HepG2 (cell line): ENCODE results near the gene MICAL1. TPM values are rescaled to one million over a fixed set of nuclear protein-coding genes. Genes with fewer than 3 reads are reported as not detected.

Experiments
- ATF7-NPFF ChIP-seq: sonication (generic); formaldehyde crosslinking; IDR thresholded peaks from 2 replicates; pipeline ENCODE4 v1.8.1; 2023; ENCODE audit warnings: mild to moderate bottlenecking, low read depth, missing genetic modification reagents, moderate library complexity
- EHMT2 ChIP-seq: fragments of 200-600 bp; sonication (generic); IDR thresholded peaks from 2 replicates; pipeline ENCODE4 v1.7.0; 2017; ENCODE audit warnings: antibody characterized with exemption, low read depth, low read length, borderline replicate concordance
- FOXO1 ChIP-seq: sonication (generic); formaldehyde crosslinking; IDR thresholded peaks from 2 replicates; pipeline ENCODE4 v1.4.0; 2020; ENCODE audit warnings: missing genetic modification reagents
- JARID2 ChIP-seq: sonication (generic); formaldehyde crosslinking; IDR thresholded peaks from 2 replicates; pipeline ENCODE4 v1.8.1; 2023; ENCODE audit warnings: missing genetic modification reagents, inconsistent platforms; ENCODE audit not compliant: insufficient replicate concordance
- JUN ChIP-seq: sonication (generic); formaldehyde crosslinking; IDR thresholded peaks from 2 replicates; pipeline ENCODE4 v1.4.0; 2020; ENCODE audit warnings: mild to moderate bottlenecking, missing genetic modification reagents
- KDM2A ChIP-seq: sonication (generic); formaldehyde crosslinking; IDR thresholded peaks from 2 replicates; pipeline ENCODE4 v1.4.0; 2020; ENCODE audit warnings: low read depth, missing genetic modification reagents, borderline replicate concordance
- KDM4B ChIP-seq: sonication (generic); formaldehyde crosslinking; IDR thresholded peaks from 2 replicates; pipeline ENCODE4 v1.4.0; 2020; ENCODE audit warnings: missing genetic modification reagents
- MXI1 ChIP-seq: IDR thresholded peaks from 3 replicates; pipeline ENCODE4 v1.6.1; 2012; ENCODE audit warnings: low read depth, low read length, inconsistent platforms, borderline replicate concordance
- NR1H2 ChIP-seq: sonication (generic); formaldehyde crosslinking; IDR thresholded peaks from 2 replicates; pipeline ENCODE4 v1.8.1; 2022; ENCODE audit warnings: low read depth, missing genetic modification reagents, borderline replicate concordance
- NR2C2 ChIP-seq: sonication (generic); formaldehyde crosslinking; IDR thresholded peaks from 2 replicates; pipeline ENCODE4 v1.4.0; 2020; ENCODE audit warnings: missing genetic modification reagents, mild to moderate bottlenecking, moderate library complexity, borderline replicate concordance
- RAD21 ChIP-seq: fragments of 450-650 bp; formaldehyde crosslinking; IDR thresholded peaks from 2 replicates; pipeline ENCODE4 v1.5.0; 2020; ENCODE audit warnings: mild to moderate bottlenecking
- RAD51 ChIP-seq: fragments of 450-650 bp; IDR thresholded peaks from 2 replicates; pipeline ENCODE4 v1.6.1; 2016; ENCODE audit warnings: borderline replicate concordance
- SAFB2 ChIP-seq: sonication (generic); formaldehyde crosslinking; IDR thresholded peaks from 2 replicates; pipeline ENCODE4 v1.5.1; 2020; ENCODE audit warnings: missing genetic modification reagents, low read depth, mild to moderate bottlenecking, borderline replicate concordance
- TBX2 ChIP-seq: sonication (generic); formaldehyde crosslinking; IDR thresholded peaks from 2 replicates; pipeline ENCODE4 v1.5.0; 2020; ENCODE audit warnings: missing genetic modification reagents, mild to moderate bottlenecking, borderline replicate concordance
- ZFP36 ChIP-seq: fragments of 150-350 bp; IDR thresholded peaks from 2 replicates; pipeline ENCODE4 v1.6.1; 2018; ENCODE audit warnings: borderline replicate concordance, low read length, low read depth; ENCODE audit not compliant: partially characterized antibody
- ZNF101 ChIP-seq: sonication (generic); formaldehyde crosslinking; IDR thresholded peaks from 2 replicates; pipeline ENCODE4 v1.4.0; 2020; ENCODE audit warnings: mild to moderate bottlenecking, low read depth, missing genetic modification reagents, borderline replicate concordance
- ZNF446 ChIP-seq: sonication (generic); formaldehyde crosslinking; IDR thresholded peaks from 2 replicates; pipeline ENCODE4 v1.5.0; 2020; ENCODE audit warnings: mild to moderate bottlenecking, missing genetic modification reagents
- ZNF501 ChIP-seq: sonication (generic); formaldehyde crosslinking; IDR thresholded peaks from 2 replicates; pipeline ENCODE4 v1.5.1; 2020; ENCODE audit warnings: mild to moderate bottlenecking, moderate library complexity, missing genetic modification reagents
- ZNF562 ChIP-seq: sonication (generic); formaldehyde crosslinking; IDR thresholded peaks from 2 replicates; pipeline ENCODE4 v1.8.0; 2022; ENCODE audit warnings: missing genetic modification reagents, borderline replicate concordance
- ZNF569 ChIP-seq: sonication (generic); formaldehyde crosslinking; IDR thresholded peaks from 2 replicates; pipeline ENCODE4 v1.5.0; 2020; ENCODE audit warnings: mild to moderate bottlenecking, missing genetic modification reagents, moderate library complexity, borderline replicate concordance
- ZNF607 ChIP-seq: sonication (generic); formaldehyde crosslinking; IDR thresholded peaks from 2 replicates; pipeline ENCODE4 v1.5.1; 2020; ENCODE audit warnings: missing genetic modification reagents, mild to moderate bottlenecking, borderline replicate concordance
- ZNF614 ChIP-seq: IDR thresholded peaks from 2 replicates; pipeline ENCODE4 v1.6.1; 2018; ENCODE audit warnings: missing biosample characterization, missing genetic modification reagents, inconsistent platforms, borderline replicate concordance
- ZNF776 ChIP-seq: sonication (generic); formaldehyde crosslinking; IDR thresholded peaks from 2 replicates; pipeline ENCODE4 v1.4.0; 2020; ENCODE audit warnings: mild to moderate bottlenecking, missing genetic modification reagents
- ZNF790 ChIP-seq: sonication (generic); formaldehyde crosslinking; IDR thresholded peaks from 2 replicates; pipeline ENCODE4 v1.8.0; 2022; ENCODE audit warnings: missing genetic modification reagents, mild to moderate bottlenecking, borderline replicate concordance
- polyA plus RNA-seq, 8 experiments: library from polyadenylated mRNA; depleted of rRNA in 3 of 8; stranded (reverse) in 7 of 8; unstranded in 1 of 8; fragments of >200 nt; fragmentation: Illumina TruSeq in 4 of 8; extraction: Trizol in 4 of 8; gene quantifications; 2 replicates each; pipeline versions ENCODE4 v1.2.1 to v1.2.3, GENCODE V29; 2011 to 2016; ENCODE audit warnings: low read depth in 4 of 8, missing spikeins in 1 of 8, mixed read lengths in 1 of 8; ENCODE audit not compliant: insufficient read depth in 1 of 8
- total RNA-seq, 5 experiments: library from RNA; depleted of rRNA; stranded (reverse); fragments of >200 nt; fragmentation: Illumina TruSeq; extraction: Trizol; gene quantifications; 2 replicates each; pipeline ENCODE4 v1.2.3, GENCODE V29; 2016; ENCODE audit warnings: low read depth in 1 of 5
- TF ChIP-seq, protein P1 (sequence below): sonication (generic); formaldehyde crosslinking; IDR thresholded peaks from 2 replicates; pipeline ENCODE4 v1.8.0; 2022; ENCODE audit warnings: mild to moderate bottlenecking, missing genetic modification reagents; ENCODE audit not compliant: insufficient replicate concordance
- TF ChIP-seq, protein P2 (sequence below): sonication (generic); formaldehyde crosslinking; IDR thresholded peaks from 2 replicates; pipeline ENCODE4 v1.4.0; 2020; ENCODE audit warnings: mild to moderate bottlenecking, missing genetic modification reagents

MICAL1 gene
- total and polyA plus RNA-seq, 2 of the 13 experiments (the other 11 are each of a cell fraction or from before 2014, with no cell fraction given): 6.9 to 39.0 TPM

DNA sequence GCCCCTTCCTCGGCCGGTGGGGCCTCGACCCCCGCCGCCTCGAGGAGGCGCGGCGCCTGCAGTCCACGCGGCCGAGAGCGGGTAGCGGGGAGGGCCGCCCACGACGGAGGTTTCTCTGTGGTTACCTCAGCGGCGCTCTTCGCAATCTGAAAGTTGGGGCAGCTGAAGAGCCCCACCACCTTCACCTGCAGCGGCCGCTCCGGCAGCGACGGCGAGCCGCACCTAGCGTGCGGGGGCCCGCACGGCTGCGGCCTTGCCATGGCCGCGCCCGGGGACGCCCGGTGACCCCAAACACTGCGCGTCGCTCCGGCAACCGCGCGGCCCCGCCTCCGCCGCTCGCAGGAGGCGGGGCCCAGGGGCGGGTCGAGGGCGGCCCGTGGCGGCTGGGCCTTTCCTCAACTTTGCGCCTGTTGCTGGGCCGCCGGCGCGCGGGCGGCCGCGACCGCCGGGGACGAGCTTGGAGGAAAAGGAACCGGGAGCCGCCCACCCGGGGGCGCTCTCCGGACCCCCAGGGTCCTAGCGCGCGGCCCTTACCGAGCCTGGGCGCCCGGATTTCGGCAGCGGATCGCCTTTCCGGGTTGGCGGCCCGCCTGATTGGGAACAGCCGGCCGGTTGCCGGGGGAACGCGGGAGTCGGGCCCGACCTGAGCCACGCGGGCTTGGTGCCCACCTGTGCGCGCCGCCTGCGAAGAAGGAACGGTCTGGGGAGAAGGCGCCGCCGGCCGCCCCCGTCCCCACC lies 15.1 kb downstream of the MICAL1 start, which contains the start of the genes PPIL6 and SMPD2 (continued):
- TF ChIP-seq NR2C2 (CRISPR knock-in tag) (peak; percentile 88), KDM2A (CRISPR knock-in tag) (peak; percentile 65; the same call in 1 of the 2 replicates), TBX2 (peak; percentile 62; the same call in 1 of the 2 replicates), ZFP36 (no peak), JUN (CRISPR knock-in tag) (peak; percentile 63; the same call in 1 of the 2 replicates), SAFB2 (no peak; the same call in 1 of the 2 replicates), ATF7-NPFF (CRISPR knock-in tag) (peak; percentile 63; the same call in 1 of the 2 replicates), ZNF562 (CRISPR knock-in tag) (0 out of 2 replicates have a peak, but pooled peaks have one; percentile 31), ZNF776 (CRISPR knock-in tag) (peak; percentile 62), ZNF607 (peak; percentile 82), MXI1 (peak; percentile 93; the same call in 2 of the 3 replicates), ZNF446 (CRISPR knock-in tag) (0 out of 2 replicates have a peak, but pooled peaks have one; percentile 1), ZNF101 (CRISPR knock-in tag) (no peak), ZNF614 (0 out of 2 replicates have a peak, but pooled peaks have one; percentile 16), ZNF569 (CRISPR knock-in tag) (no peak), NR1H2 (CRISPR knock-in tag) (peak; percentile 94), RAD51 (no peak), KDM4B (CRISPR knock-in tag) (0 out of 2 replicates have a peak, but pooled peaks have one; percentile 19), JARID2 (CRISPR knock-in tag) (no peak), EHMT2 (no peak), RAD21 (CRISPR knock-in tag) (peak; percentile 40), ZNF501 (CRISPR knock-in tag) (peak; percentile 54), ZNF790 (CRISPR knock-in tag) (peak; percentile 34; the same call in 1 of the 2 replicates), FOXO1 (CRISPR knock-in tag) (peak; percentile 8; the same call in 1 of the 2 replicates)
- TF ChIP-seq, protein P1, sequence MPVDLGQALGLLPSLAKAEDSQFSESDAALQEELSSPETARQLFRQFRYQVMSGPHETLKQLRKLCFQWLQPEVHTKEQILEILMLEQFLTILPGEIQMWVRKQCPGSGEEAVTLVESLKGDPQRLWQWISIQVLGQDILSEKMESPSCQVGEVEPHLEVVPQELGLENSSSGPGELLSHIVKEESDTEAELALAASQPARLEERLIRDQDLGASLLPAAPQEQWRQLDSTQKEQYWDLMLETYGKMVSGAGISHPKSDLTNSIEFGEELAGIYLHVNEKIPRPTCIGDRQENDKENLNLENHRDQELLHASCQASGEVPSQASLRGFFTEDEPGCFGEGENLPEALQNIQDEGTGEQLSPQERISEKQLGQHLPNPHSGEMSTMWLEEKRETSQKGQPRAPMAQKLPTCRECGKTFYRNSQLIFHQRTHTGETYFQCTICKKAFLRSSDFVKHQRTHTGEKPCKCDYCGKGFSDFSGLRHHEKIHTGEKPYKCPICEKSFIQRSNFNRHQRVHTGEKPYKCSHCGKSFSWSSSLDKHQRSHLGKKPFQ: no peak
- TF ChIP-seq, protein P2, sequence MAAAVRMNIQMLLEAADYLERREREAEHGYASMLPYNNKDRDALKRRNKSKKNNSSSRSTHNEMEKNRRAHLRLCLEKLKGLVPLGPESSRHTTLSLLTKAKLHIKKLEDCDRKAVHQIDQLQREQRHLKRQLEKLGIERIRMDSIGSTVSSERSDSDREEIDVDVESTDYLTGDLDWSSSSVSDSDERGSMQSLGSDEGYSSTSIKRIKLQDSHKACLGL: peak; percentile 43
